CD14-positive monocyte (primary cell): ENCODE results near the gene DSCAML1. TPM values are rescaled to one million over a fixed set of nuclear protein-coding genes. Genes with fewer than 3 reads are reported as not detected.

Experiments used
- DNase-seq, 3 donors: peaks; one replicate each; pipeline ENCODE4 v3.0.0-alpha.2; 2011 to 2022
- H2AFZ ChIP-seq: 2 replicates; pipeline ENCODE4 v1.6.0; 2012; ENCODE audit warnings: mild to moderate bottlenecking, low read depth, low read length, inconsistent platforms; ENCODE audit not compliant: insufficient read depth, poor library complexity, severe bottlenecking
- H3K27ac ChIP-seq, 2 donors: 1 replicate in 1 of 2; 2 replicates in 1 of 2; pipeline ENCODE4 v1.5.1; 2012 to 2013; ENCODE audit warnings: low read length in 2 of 2, control low read depth in 1 of 2, inconsistent platforms in 1 of 2, low read depth in 1 of 2, mild to moderate bottlenecking in 1 of 2
- H3K27me3 ChIP-seq, 2 donors: one replicate each; pipeline versions ENCODE4 v1.6.0 to v1.6.1; 2011 to 2013; ENCODE audit warnings: low read length in 2 of 2; ENCODE audit not compliant: control insufficient read depth in 2 of 2, insufficient read depth in 2 of 2
- H3K36me3 ChIP-seq, 2 donors: replicated peaks in 1 of 2; 1 replicate in 1 of 2; 2 replicates in 1 of 2; pipeline versions ENCODE4 v1.5.1 to v1.6.1; 2012 to 2013; ENCODE audit warnings: low read length in 2 of 2, control low read depth in 1 of 2, inconsistent platforms in 1 of 2, mild to moderate bottlenecking in 1 of 2; ENCODE audit not compliant: insufficient read depth in 2 of 2, control insufficient read depth in 1 of 2
- H3K4me1 ChIP-seq, 2 donors: 1 replicate in 1 of 2; 2 replicates in 1 of 2; pipeline versions ENCODE4 v1.5.1 to v1.6.1; 2012 to 2013; ENCODE audit warnings: low read length in 2 of 2, control low read depth in 1 of 2, inconsistent platforms in 1 of 2, mild to moderate bottlenecking in 1 of 2, moderate library complexity in 1 of 2; ENCODE audit not compliant: insufficient read depth in 2 of 2, control insufficient read depth in 1 of 2
- H3K4me2 ChIP-seq: replicated peaks from 2 replicates; pipeline ENCODE3; 2012; ENCODE audit warnings: low read length, moderate library complexity, mild to moderate bottlenecking; ENCODE audit not compliant: poor library complexity, severe bottlenecking; ENCODE audit errors: extremely low read depth
- H3K4me3 ChIP-seq, 3 experiments: fragments of 200-600 bp in 1 of 3; sonication (generic) in 1 of 3; replicated peaks in 1 of 3; 1 replicate in 2 of 3; 2 replicates in 1 of 3; pipeline ENCODE4 v1.5.1; 2011 to 2013; ENCODE audit warnings: low read length in 3 of 3, mild to moderate bottlenecking in 3 of 3, control low read depth in 2 of 3, low read depth in 2 of 3, inconsistent platforms in 1 of 3, moderate library complexity in 1 of 3
- H3K79me2 ChIP-seq: 2 replicates; pipeline ENCODE4 v1.6.0; 2012; ENCODE audit warnings: mild to moderate bottlenecking, control low read depth, inconsistent platforms, low read length, moderate library complexity; ENCODE audit not compliant: insufficient read depth
- H3K9ac ChIP-seq: 2 replicates; pipeline ENCODE4 v1.6.0; 2017; ENCODE audit warnings: low read length, mild to moderate bottlenecking; ENCODE audit not compliant: insufficient read depth, poor library complexity, severe bottlenecking
- H3K9me3 ChIP-seq, 2 donors: replicated peaks in 1 of 2; 1 replicate in 1 of 2; 2 replicates in 1 of 2; pipeline versions ENCODE4 v1.5.1 to v1.6.1; 2012 to 2013; ENCODE audit warnings: low read length in 2 of 2, control low read depth in 1 of 2; ENCODE audit not compliant: control insufficient read depth in 1 of 2, insufficient read depth in 1 of 2
- H4K20me1 ChIP-seq: 2 replicates; pipeline ENCODE4 v1.6.0; 2012; ENCODE audit warnings: mild to moderate bottlenecking, low read length, control low read depth, moderate library complexity; ENCODE audit not compliant: insufficient read depth
- H3K27ac Mint-ChIP-seq, 7 donors: one replicate each; pipeline ENCODE4 v1.8.0; 2020; ENCODE audit warnings: mild to moderate bottlenecking in 7 of 7, mixed read lengths in 7 of 7, moderate library complexity in 6 of 7, inconsistent platforms in 2 of 7
- H3K27me3 Mint-ChIP-seq, 3 donors: one replicate each; pipeline ENCODE4 v1.8.0; 2021 to 2022; ENCODE audit warnings: low read depth in 3 of 3, mild to moderate bottlenecking in 3 of 3, mixed read lengths in 3 of 3, moderate library complexity in 3 of 3, inconsistent platforms in 1 of 3
- H3K36me3 Mint-ChIP-seq, 2 donors: one replicate each; pipeline ENCODE4 v1.8.0; 2020; ENCODE audit warnings: mixed read lengths in 2 of 2, inconsistent platforms in 1 of 2, mild to moderate bottlenecking in 1 of 2
- H3K4me1 Mint-ChIP-seq: one replicate; pipeline ENCODE4 v1.8.0; 2020; ENCODE audit warnings: mild to moderate bottlenecking, mixed read lengths
- H3K4me3 Mint-ChIP-seq, 2 donors: one replicate each; pipeline ENCODE4 v1.8.0; 2020; ENCODE audit warnings: mild to moderate bottlenecking in 2 of 2, mixed read lengths in 2 of 2, moderate library complexity in 1 of 2
- H3K9me3 Mint-ChIP-seq, 7 donors: one replicate each; pipeline ENCODE4 v1.8.0; 2020 to 2022; ENCODE audit warnings: mixed read lengths in 7 of 7, mild to moderate bottlenecking in 6 of 7, moderate library complexity in 6 of 7, inconsistent platforms in 2 of 7
- WGBS: methylation state at CpG from one replicate; pipeline ENCODE4 v1.1.5; 2013; ENCODE audit warnings: missing lambda C conversion rate; ENCODE audit not compliant: insufficient coverage; 5-methylcytosine and 5-hydroxymethylcytosine counted together
- intact Hi-C, 2 donors: fragments of 100-400 bp; cut with micrococcal nuclease; formaldehyde crosslinking; loops; one replicate each; pipeline versions ENCODE4 v1.15.0 to v1.15.1; 2023
- polyA plus RNA-seq, 3 donors: library from polyadenylated mRNA; depleted of rRNA in 1 of 3; unstranded in 2 of 3; stranded (reverse) in 1 of 3; fragments of 300-500 nt in 2 of 3; fragments of >200 nt in 1 of 3; fragmentation: Illumina TruSeq in 2 of 3; gene quantifications; 1 replicate in 2 of 3; 2 replicates in 1 of 3; pipeline ENCODE4 v1.2.3, GENCODE V29; 2012 to 2021
- TF ChIP-seq, protein P1 (sequence below): fragments of 200-600 bp; IDR thresholded peaks from one replicate; pipeline ENCODE4 v1.8.0; 2022; ENCODE audit warnings: antibody characterized with exemption, mild to moderate bottlenecking

DSCAML1 gene
- polyA plus RNA-seq, 3 donors, result not detected

DNA sequence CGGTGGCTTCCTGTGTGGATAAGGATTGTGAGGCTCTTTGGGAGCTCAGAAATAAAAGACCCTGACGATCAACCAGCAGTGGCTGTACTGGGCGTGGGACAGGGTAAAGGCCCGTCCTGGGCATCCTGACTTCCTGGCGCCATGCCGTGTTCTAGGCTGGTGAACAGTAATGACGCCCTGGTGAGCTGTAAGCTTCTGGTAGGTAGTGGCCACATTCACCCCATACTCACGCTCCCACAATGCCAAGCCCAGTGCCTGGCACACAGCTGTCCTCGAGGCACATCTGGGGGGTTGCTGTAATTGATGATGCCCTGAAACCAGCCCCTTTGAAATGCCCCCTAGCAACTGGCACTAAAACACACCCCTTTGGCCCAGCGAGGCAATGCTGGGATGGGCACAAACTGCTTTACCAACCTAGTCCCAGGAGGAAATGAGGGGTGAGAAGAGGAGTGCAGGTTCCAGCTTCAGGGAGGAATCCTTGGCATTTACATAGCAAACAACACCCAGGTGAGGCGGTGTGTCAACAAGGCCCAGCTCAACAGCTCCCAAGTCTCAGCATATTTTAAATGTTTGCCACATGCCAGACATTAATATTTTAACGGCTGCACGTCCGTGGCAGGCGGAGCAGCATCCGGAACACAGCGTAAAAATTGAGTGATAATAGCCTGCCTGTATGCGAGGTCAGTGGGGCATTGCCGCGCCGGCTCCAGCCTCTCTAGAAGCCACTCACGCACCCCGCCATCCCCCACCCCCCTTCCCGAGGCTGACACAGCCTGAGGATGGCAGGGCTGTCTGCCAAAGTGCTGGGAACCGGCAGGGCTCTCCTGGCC lies 79.3 kb downstream of the DSCAML1 start:
- no peaks in the 10 kb centered on the region for H3K36me3 Mint-ChIP-seq
- Histone ChIP-seq H3K36me3 (no peaks in the 10 kb centered on the region), H2AFZ (no peak overlapping the region), H3K9ac (no peak overlapping the region), H3K79me2 (no peaks in the 10 kb centered on the region), H3K27ac (no peak overlapping the region), H3K4me1 (no peaks in the 10 kb centered on the region), H4K20me1 (no peaks in the 10 kb centered on the region), H3K4me3 (no peak overlapping the region), H3K27me3 (no peaks in the 10 kb centered on the region), H3K4me2 (no peak overlapping the region), H3K9me3 (no peaks in the 10 kb centered on the region)
- H3K4me3 Mint-ChIP-seq, result no peak overlapping the region
- intact Hi-C loops, result no loop called here
- H3K4me1 Mint-ChIP-seq, result no peaks in the 10 kb centered on the region
- WGBS, result 91% methylated on average over 10 of the region's 25 CpGs
- peaks cover 4 to 12% (median 7%) of the 10 kb centered on the region in 3 donors for H3K27me3 Mint-ChIP-seq
- peaks cover 0 to 2% (median 0%) of the 10 kb centered on the region in 7 donors for H3K9me3 Mint-ChIP-seq
- no peak overlapping the region for H3K27ac Mint-ChIP-seq
- DNase-seq, result no peak
- TF ChIP-seq, protein P1, sequence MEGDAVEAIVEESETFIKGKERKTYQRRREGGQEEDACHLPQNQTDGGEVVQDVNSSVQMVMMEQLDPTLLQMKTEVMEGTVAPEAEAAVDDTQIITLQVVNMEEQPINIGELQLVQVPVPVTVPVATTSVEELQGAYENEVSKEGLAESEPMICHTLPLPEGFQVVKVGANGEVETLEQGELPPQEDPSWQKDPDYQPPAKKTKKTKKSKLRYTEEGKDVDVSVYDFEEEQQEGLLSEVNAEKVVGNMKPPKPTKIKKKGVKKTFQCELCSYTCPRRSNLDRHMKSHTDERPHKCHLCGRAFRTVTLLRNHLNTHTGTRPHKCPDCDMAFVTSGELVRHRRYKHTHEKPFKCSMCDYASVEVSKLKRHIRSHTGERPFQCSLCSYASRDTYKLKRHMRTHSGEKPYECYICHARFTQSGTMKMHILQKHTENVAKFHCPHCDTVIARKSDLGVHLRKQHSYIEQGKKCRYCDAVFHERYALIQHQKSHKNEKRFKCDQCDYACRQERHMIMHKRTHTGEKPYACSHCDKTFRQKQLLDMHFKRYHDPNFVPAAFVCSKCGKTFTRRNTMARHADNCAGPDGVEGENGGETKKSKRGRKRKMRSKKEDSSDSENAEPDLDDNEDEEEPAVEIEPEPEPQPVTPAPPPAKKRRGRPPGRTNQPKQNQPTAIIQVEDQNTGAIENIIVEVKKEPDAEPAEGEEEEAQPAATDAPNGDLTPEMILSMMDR, result no peak

DNA sequence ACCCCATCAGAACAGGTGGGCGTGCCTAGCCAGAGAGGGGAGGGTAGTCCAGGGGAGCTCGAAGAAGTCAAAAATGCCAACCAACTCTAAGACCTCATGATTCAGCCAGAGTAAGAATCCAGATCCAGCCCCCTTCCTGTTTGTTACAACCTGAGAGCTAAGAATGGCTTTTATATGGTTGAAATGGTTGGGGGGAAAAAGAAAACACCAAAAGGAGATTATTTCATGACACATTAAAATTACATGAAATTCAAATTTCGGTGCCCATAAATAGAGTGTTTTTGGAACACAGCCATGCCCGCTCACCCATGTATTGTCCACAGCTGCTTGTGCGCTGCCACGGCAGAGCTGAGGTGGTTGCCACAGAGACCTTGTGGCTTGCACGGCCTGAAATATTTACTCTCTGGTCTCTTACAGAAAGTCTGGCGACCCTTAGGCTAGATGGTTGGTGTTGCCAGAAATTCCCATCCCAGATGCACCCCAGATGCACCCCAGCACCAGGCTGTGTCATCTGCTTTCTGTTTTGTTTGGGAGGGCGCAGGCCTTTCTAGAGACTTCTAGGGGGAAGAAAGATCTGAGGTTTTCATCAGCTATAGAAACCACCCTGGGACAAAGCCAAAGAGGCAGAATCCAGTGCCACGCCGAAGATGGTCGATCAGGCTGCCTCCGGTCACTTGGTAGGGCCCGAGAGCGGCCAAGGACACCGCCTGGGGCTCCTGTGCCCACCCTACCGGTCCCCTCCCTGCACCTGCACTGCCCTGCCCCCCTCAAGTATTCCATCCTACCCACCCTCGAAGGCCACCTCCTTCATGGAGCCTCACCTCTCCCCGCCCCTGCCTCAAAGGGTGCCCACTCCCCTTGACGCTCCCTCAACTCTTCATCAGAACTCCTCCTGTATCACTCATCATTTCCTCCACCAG lies 80.2 kb downstream of the DSCAML1 start:
- no peak overlapping the region for H3K9ac ChIP-seq
- intact Hi-C loops, result no loop called here
- no peak overlapping the region for H3K4me2 ChIP-seq
- H3K36me3 ChIP-seq, result no peaks in the 10 kb centered on the region
- no peak overlapping the region for H3K4me3 Mint-ChIP-seq
- TF ChIP-seq, protein P1, result no peak
- DNase-seq, result no peak
- no peak overlapping the region for H3K27ac Mint-ChIP-seq
- no peaks in the 10 kb centered on the region for H3K27me3 ChIP-seq
- no peak overlapping the region for H3K4me3 ChIP-seq
- no peak overlapping the region for H3K27ac ChIP-seq
- no peaks in the 10 kb centered on the region for H3K4me1 ChIP-seq
- H3K9me3 Mint-ChIP-seq, result peaks cover 0 to 2% (median 0%) of the 10 kb centered on the region in 7 donors
- H3K9me3 ChIP-seq, result no peaks in the 10 kb centered on the region
- 71% methylated on average over 17 of the region's 20 CpGs for WGBS
- peaks cover 4 to 14% (median 4%) of the 10 kb centered on the region in 3 donors for H3K27me3 Mint-ChIP-seq
- H3K4me1 Mint-ChIP-seq, result no peaks in the 10 kb centered on the region
- no peaks in the 10 kb centered on the region for H3K36me3 Mint-ChIP-seq
- no peaks in the 10 kb centered on the region for H4K20me1 ChIP-seq
- H3K79me2 ChIP-seq, result no peaks in the 10 kb centered on the region
- no peak overlapping the region for H2AFZ ChIP-seq
